Hematopoietic multipotent progenitor cell treated with erythropoietin and hydrocortisone succinate and interleukin-3 and kit ligand, for 15 days (in vitro differentiated cells): ENCODE results near the gene TRPV3.

Experiments used
- DNase-seq: peaks from one replicate; pipeline ENCODE4 v3.0.0-alpha.2; 2015; ENCODE audit warnings: low spot score

TRPV3 gene

GRCh38 chr17:3546521-3546920 is 11.1 kb downstream of the TRPV3 start:
- DNase-seq, result no peak

- no peak for DNase-seq
These were observed 12.5 kb downstream of the TRPV3 start for GRCh38 chr17:3545151-3545550.

GRCh38 chr17:3544365-3544764 is 13.2 kb downstream of the TRPV3 start:
- no peak for DNase-seq

GRCh38 chr17:3543453-3543852 is 14.2 kb downstream of the TRPV3 start:
- DNase-seq, result no peak

GRCh38 chr17:3542410-3543088 is 15.1 kb downstream of the TRPV3 start:
- DNase-seq, result no peak

- no peak for DNase-seq
These were observed 17.6 kb downstream of the TRPV3 start for GRCh38 chr17:3539881-3540540.

GRCh38 chr17:3536716-3537115 is 20.9 kb downstream of the TRPV3 start:
- no peak for DNase-seq

GRCh38 chr17:3535253-3535995 is 22.2 kb downstream of the TRPV3 start:
- DNase-seq, result no peak

GRCh38 chr17:3534881-3535252 is 22.7 kb downstream of the TRPV3 start:
- DNase-seq, result no peak

- DNase-seq, result no peak
These were observed 23.9 kb downstream of the TRPV3 start for GRCh38 chr17:3533752-3534151.

- DNase-seq, result no peak
These were observed 24.8 kb downstream of the TRPV3 start for GRCh38 chr17:3532859-3533142.

GRCh38 chr17:3532106-3532858 is 25.3 kb downstream of the TRPV3 start:
- no peak for DNase-seq

- no peak for DNase-seq
These were observed 26.1 kb downstream of the TRPV3 start for GRCh38 chr17:3531266-3532101.

GRCh38 chr17:3529817-3530741 is 27.5 kb downstream of the TRPV3 start:
- DNase-seq, result no peak

- no peak for DNase-seq
These were observed 28.6 kb downstream of the TRPV3 start for GRCh38 chr17:3528880-3529511.

GRCh38 chr17:3528403-3528851 is 29.2 kb downstream of the TRPV3 start:
- no peak for DNase-seq

- no peak for DNase-seq
These were observed 29.7 kb downstream of the TRPV3 start for GRCh38 chr17:3527896-3528295.

- DNase-seq, result no peak
These were observed 30.1 kb downstream of the TRPV3 start for GRCh38 chr17:3527468-3527867.

GRCh38 chr17:3526971-3527370 is 30.6 kb downstream of the TRPV3 start:
- DNase-seq, result no peak

GRCh38 chr17:3526491-3526890 is 31.1 kb downstream of the TRPV3 start:
- no peak for DNase-seq
